Measurements from ENCODE around the gene FGF14.

FGF14 gene

GRCh38 chr13:102233566-102234208 lies 168.2 kb downstream of the FGF14 start:
- DNase-seq, result no peak

DNA sequence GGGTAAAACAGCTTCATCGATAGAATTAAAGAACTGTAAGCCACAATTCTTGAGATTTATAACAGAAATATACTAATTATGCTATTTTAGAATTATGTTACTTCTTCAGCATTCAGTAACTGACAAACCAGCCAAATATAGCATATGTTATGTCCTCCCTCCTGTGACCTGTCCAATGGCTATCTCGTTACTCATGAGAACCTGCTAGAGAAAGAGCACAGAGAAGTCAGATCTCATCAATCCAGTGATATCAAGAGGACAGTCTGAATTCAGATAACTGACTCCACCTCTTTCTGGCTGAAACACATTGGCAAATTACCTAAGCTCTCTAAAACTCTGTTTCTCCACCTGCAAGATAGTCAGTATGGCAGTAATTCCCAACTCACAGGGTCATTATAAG lies 170.4 kb downstream of the FGF14 start:
- H3K9me3 Mint-ChIP-seq, result no peaks in the 10 kb centered on the region
- H3K4me1 Mint-ChIP-seq, result no peaks in the 10 kb centered on the region
- no peak overlapping the region for H3K27ac Mint-ChIP-seq
- ATAC-seq, result no peak
- H3K27me3 Mint-ChIP-seq, result peaks cover 12% of the 10 kb centered on the region
- no peak overlapping the region for H3K4me3 Mint-ChIP-seq
- no peak for DNase-seq
- no peaks in the 10 kb centered on the region for H3K36me3 Mint-ChIP-seq (ENCODE audit: low read depth)

More at GRCh38 chr13:102233566-102234208, 168.2 kb downstream of the FGF14 start:
- Mint-ChIP-seq H3K27me3 (peaks cover 6% of the 10 kb centered on the region), H3K4me3 (no peak overlapping the region), H3K4me1 (no peaks in the 10 kb centered on the region), H3K36me3 (ENCODE audit: low read depth) (no peaks in the 10 kb centered on the region), H3K27ac (no peak overlapping the region), H3K9me3 (no peaks in the 10 kb centered on the region)
- no peak for ATAC-seq

- no peak overlapping the region for H3K4me3 Mint-ChIP-seq
- no peak for DNase-seq
- no peaks in the 10 kb centered on the region for H3K9me3 Mint-ChIP-seq
- peaks cover 6% of the 10 kb centered on the region for H3K27me3 Mint-ChIP-seq
- H3K36me3 Mint-ChIP-seq (ENCODE audit: low read depth), result no peaks in the 10 kb centered on the region
- H3K4me1 Mint-ChIP-seq, result no peaks in the 10 kb centered on the region
- H3K27ac Mint-ChIP-seq, result no peak overlapping the region
- ATAC-seq, result no peak
These were observed 174.1 kb downstream of the FGF14 start for GRCh38 chr13:102227741-102228140.

DNA sequence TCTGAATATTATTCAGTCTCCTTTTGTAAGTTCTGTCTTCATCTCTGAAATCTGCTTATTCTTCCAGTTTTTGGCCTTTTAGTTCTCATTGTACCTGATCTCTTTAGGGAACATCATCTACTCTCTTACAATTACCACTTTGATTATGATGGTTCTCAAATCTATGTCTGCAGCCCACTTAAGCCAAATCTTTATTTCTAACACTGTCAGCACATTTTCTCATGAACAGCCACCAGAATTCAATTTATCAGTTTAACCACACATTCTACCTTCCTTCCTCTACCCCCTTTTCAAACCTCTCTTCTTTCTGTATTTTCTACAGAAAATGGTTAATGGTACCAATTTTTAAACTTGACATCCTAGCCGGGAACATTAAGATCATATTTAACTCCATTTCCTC lies 175.3 kb downstream of the FGF14 start:
- no peaks in the 10 kb centered on the region for H3K9me3 Mint-ChIP-seq

DNA sequence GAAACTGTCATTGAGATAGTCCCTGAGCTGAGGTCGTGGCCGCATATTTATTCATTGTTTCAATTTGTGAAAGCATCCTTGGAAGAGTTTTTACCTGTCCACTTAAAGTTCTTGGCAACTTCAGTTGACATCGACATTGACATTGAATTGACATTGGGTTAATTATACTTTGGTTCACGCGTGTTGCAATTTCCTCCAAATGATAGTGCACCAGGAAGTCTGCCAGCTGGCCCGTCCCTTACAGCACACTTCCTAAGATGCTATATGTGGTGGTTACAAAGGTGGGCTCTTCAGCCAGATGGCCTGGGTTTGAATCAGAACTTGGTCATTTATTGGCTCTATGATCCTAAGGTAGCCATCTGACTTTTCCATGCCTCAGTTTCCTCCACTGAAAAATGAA lies 176.0 kb downstream of the FGF14 start:
- no peak for DNase-seq

More for the DNA sequence above, 175.3 kb downstream of the FGF14 start:
- H3K4me3 Mint-ChIP-seq, result no peak overlapping the region
- no peaks in the 10 kb centered on the region for H3K4me1 Mint-ChIP-seq
- peaks cover 6% of the 10 kb centered on the region for H3K27me3 Mint-ChIP-seq
- no peak overlapping the region for H3K27ac Mint-ChIP-seq
- no peaks in the 10 kb centered on the region for H3K36me3 Mint-ChIP-seq (ENCODE audit: low read depth)
- no peak for DNase-seq
- no peak for ATAC-seq

DNA sequence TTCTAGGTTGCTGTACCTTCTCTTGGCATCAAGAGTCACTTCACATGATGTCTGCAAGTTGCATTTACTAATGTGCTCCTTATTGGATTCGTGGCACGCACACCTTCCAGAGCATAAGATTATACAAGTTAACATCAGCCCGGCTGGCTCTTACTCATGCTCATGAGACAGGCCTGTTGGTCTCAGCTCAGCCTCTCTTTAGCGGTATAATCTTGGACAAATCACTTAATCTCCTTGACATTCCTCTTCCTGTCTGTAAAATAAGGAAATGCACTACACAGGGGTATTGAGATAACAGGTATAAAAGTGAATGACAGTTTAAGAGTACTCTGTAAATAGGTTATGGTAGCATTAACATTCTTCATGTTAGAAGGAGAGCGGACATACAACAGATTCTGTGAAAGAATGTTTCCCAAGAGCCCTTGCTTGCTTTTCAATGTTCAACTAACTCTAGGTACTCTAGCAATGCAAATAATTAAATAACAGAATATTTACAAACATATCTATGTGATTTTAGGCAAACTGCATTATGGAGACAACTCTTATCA lies 181.1 kb downstream of the FGF14 start:
- peaks cover 4% of the 10 kb centered on the region for H3K9me3 Mint-ChIP-seq

More for the DNA sequence above, 176.0 kb downstream of the FGF14 start:
- H3K4me3 Mint-ChIP-seq, result no peak overlapping the region
- H3K4me1 Mint-ChIP-seq, result no peaks in the 10 kb centered on the region
- H3K27me3 Mint-ChIP-seq, result peaks cover 6% of the 10 kb centered on the region
- ATAC-seq, result no peak
- no peak overlapping the region for H3K27ac Mint-ChIP-seq
- H3K9me3 Mint-ChIP-seq, result no peaks in the 10 kb centered on the region
- no peaks in the 10 kb centered on the region for H3K36me3 Mint-ChIP-seq (ENCODE audit: low read depth)

GRCh38 chr13:102214956-102215355 lies 186.9 kb downstream of the FGF14 start:
- peaks cover 4% of the 10 kb centered on the region for H3K27me3 Mint-ChIP-seq
- H3K27ac Mint-ChIP-seq, result no peak overlapping the region
- H3K9me3 Mint-ChIP-seq, result peaks cover 4% of the 10 kb centered on the region
- H3K4me1 Mint-ChIP-seq, result no peaks in the 10 kb centered on the region
- DNase-seq, result no peak
- no peak overlapping the region for H3K4me3 Mint-ChIP-seq
- no peaks in the 10 kb centered on the region for H3K36me3 Mint-ChIP-seq (ENCODE audit: low read depth)
- ATAC-seq, result no peak

More for the DNA sequence above, 181.1 kb downstream of the FGF14 start:
- DNase-seq (no peak), ATAC-seq (no peak)
- no peaks in the 10 kb centered on the region for H3K36me3 Mint-ChIP-seq (ENCODE audit: low read depth)
- H3K27me3 Mint-ChIP-seq, result peaks cover 4% of the 10 kb centered on the region
- no peaks in the 10 kb centered on the region for H3K4me1 Mint-ChIP-seq
- no peak overlapping the region for H3K4me3 Mint-ChIP-seq
- H3K27ac Mint-ChIP-seq, result no peak overlapping the region

DNA sequence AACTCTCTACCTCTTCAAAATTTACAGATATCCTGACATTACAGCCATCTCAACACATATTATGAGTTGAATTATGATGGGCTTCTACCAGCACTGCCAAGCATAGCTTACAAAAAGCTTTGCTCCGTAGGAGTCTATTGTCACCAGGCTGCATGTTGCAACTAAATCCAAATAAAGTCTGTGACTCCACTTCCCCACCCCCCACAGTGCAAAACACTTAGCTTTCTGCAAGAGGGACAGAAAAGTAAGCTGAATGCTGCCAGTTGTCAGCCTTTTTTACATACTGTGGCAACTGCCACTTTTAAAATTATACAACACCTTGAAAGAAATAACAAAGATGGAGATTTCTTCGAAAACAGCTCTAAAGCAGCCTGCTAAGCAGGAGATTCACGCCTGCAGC lies 189.1 kb downstream of the FGF14 start:
- H3K27ac Mint-ChIP-seq, result no peak overlapping the region
- H3K36me3 Mint-ChIP-seq (ENCODE audit: low read depth), result no peaks in the 10 kb centered on the region
- H3K4me3 Mint-ChIP-seq, result no peak overlapping the region
- DNase-seq (no peak), ATAC-seq (no peak)
- no peaks in the 10 kb centered on the region for H3K27me3 Mint-ChIP-seq
- no peaks in the 10 kb centered on the region for H3K4me1 Mint-ChIP-seq
- H3K9me3 Mint-ChIP-seq, result peaks cover 4% of the 10 kb centered on the region

DNA sequence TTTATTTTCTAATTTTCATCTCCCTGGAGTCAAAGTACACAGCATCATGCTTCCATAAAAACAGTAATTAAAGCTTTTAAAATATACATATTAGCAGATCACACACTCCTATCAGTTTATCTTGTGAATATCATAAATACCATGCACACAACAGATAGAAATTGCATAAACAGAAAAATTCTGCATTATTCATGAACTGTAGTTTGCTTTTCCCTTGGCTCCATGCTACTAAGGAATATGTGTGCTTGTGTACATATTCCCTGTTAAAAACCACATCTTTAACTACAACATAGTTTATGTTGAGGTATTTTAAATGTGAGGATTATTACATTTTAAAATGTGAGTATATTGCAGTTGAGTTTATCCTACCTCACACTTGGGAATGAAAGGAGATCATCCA lies 193.5 kb downstream of the FGF14 start:
- DNase-seq (no peak), ATAC-seq (no peak)
- Mint-ChIP-seq H3K9me3 (no peaks in the 10 kb centered on the region), H3K36me3 (ENCODE audit: low read depth) (no peaks in the 10 kb centered on the region), H3K4me1 (no peaks in the 10 kb centered on the region), H3K4me3 (no peak overlapping the region), H3K27me3 (peaks cover 3% of the 10 kb centered on the region), H3K27ac (no peak overlapping the region)

DNA sequence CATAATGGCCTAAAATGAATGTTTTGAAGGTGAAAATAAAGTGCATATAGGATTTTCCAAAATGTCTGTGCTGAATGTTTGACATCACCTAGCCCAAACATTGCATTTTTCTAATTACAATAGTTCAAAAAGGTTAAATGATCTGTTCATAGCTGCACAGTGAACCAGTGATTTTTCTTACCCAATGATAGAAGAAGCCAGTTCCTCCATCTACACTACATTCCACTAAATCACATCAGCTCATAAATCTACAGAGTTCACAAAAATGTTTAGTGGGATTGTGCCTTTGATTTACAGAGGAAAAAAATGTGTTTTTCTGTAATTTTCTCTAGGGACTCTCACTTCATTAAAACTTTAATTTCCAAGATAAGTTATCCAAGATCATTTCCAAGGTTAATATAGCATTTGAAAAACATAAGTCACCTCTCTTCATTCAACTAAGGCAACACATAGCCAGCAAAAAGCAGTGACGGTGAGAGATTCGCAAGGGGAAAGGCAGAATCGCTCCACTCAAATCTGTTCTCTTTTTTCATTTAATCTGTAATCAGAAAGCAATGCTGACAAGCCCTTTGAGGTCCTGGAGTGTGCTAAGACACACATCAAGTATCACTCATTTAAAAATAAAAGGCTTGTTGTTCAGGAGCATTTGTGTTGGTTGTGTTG lies 194.0 kb downstream of the FGF14 start:
- Mint-ChIP-seq H3K27ac (no peak overlapping the region), H3K4me1 (no peaks in the 10 kb centered on the region), H3K4me3 (no peak overlapping the region), H3K9me3 (no peaks in the 10 kb centered on the region), H3K27me3 (peaks cover 3% of the 10 kb centered on the region), H3K36me3 (ENCODE audit: low read depth) (no peaks in the 10 kb centered on the region)
- ATAC-seq (no peak), DNase-seq (no peak)

DNA sequence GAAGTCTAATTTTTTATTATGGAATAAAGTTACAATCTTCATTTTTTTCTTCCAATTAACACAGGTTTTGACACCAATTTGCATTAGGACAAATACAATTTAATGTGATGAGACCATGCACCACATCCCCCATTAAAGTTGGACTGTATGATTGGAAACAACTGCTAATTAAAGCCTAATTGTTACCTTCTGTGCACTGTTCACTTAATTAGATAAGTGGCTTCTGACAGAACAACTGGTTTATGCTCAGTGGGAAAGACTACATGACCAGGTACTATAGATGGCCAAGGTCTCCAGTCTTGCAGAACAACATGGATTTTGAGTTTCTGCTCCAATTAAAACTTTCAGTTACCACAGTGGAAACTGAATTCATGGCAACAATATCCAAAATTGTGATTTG lies 198.1 kb downstream of the FGF14 start:
- H3K36me3 Mint-ChIP-seq (ENCODE audit: low read depth), result no peaks in the 10 kb centered on the region
- no peak overlapping the region for H3K4me3 Mint-ChIP-seq
- H3K27me3 Mint-ChIP-seq, result peaks cover 3% of the 10 kb centered on the region
- no peaks in the 10 kb centered on the region for H3K9me3 Mint-ChIP-seq
- no peak overlapping the region for H3K27ac Mint-ChIP-seq
- DNase-seq, result no peak
- no peaks in the 10 kb centered on the region for H3K4me1 Mint-ChIP-seq
- ATAC-seq, result no peak

GRCh38 chr13:102198418-102199311 lies 203.2 kb downstream of the FGF14 start:
- Mint-ChIP-seq H3K9me3 (no peaks in the 10 kb centered on the region), H3K4me1 (no peaks in the 10 kb centered on the region)
- ATAC-seq, result no peak

GRCh38 chr13:102197193-102197592 lies 204.7 kb downstream of the FGF14 start:
- no peak overlapping the region for H3K4me3 Mint-ChIP-seq
- H3K27me3 Mint-ChIP-seq, result peaks cover 1% of the 10 kb centered on the region
- ATAC-seq (no peak), DNase-seq (no peak)
- peaks cover 2% of the 10 kb centered on the region for H3K4me1 Mint-ChIP-seq
- H3K27ac Mint-ChIP-seq, result no peak overlapping the region
- no peaks in the 10 kb centered on the region for H3K9me3 Mint-ChIP-seq
- no peaks in the 10 kb centered on the region for H3K36me3 Mint-ChIP-seq (ENCODE audit: low read depth)

More at GRCh38 chr13:102198418-102199311, 203.2 kb downstream of the FGF14 start:
- Mint-ChIP-seq H3K27me3 (no peaks in the 10 kb centered on the region), H3K36me3 (ENCODE audit: low read depth) (no peaks in the 10 kb centered on the region), H3K27ac (no peak overlapping the region), H3K4me3 (no peak overlapping the region)
- no peak for DNase-seq

- H3K36me3 Mint-ChIP-seq (ENCODE audit: low read depth), result no peaks in the 10 kb centered on the region
- ATAC-seq (no peak), DNase-seq (no peak)
- H3K27me3 Mint-ChIP-seq, result peaks cover 1% of the 10 kb centered on the region
- H3K9me3 Mint-ChIP-seq, result no peaks in the 10 kb centered on the region
- no peak overlapping the region for H3K27ac Mint-ChIP-seq
- H3K4me1 Mint-ChIP-seq, result peaks cover 4% of the 10 kb centered on the region
- H3K4me3 Mint-ChIP-seq, result no peak overlapping the region
These were observed 206.0 kb downstream of the FGF14 start for GRCh38 chr13:102195566-102196462.

Data from activated naive CD8-positive, alpha-beta T cell treated with anti-CD3 and anti-CD28 coated beads, Interleukin-2, amount 50 U/mL, for 24 hours (primary cell).